T-helper 1 cell treated with Interleukin-12 subunit alpha and Interleukin-12 subunit beta and Interleukin-4 antibody, amounts not matched to agents 30 ng/mL and 1 ng/mL, for 36 hours (primary cell): ENCODE data around the gene CAMK1. TPM values are rescaled to one million over a fixed set of nuclear protein-coding genes. Genes with fewer than 3 reads are reported as not detected.
"Not testable (repeated sequence)": the region's sequence is repeated elsewhere in the genome, so short reads cannot be mapped to it uniquely, and the experiment has no call there.

ENCODE experiments used
- intact Hi-C: fragments of 100-400 bp; cut with micrococcal nuclease; formaldehyde crosslinking; loops from one replicate; pipeline ENCODE4 v1.15.1; 2024
- total RNA-seq: library from RNA; stranded (reverse); gene quantifications from 2 replicates; pipeline ENCODE4 v1.2.3, GENCODE V29; 2022

Gene CAMK1
- total RNA-seq, 1 donor from 2014 or later, result 22.6 TPM

- intact Hi-C loops, result no loop called here
These were observed 7.9 kb upstream of the CAMK1 start for GRCh38 chr3:9777694-9778021.

- intact Hi-C loops, result no loop called here
These were observed 7.3 kb upstream of the CAMK1 start for GRCh38 chr3:9776896-9777693.

- intact Hi-C loops, result not testable (repeated sequence)
These were observed 1.3 kb upstream of the CAMK1 start for GRCh38 chr3:9771007-9771406.

GRCh38 chr3:9770276-9770812 is 597 bp upstream of the CAMK1 start:
- intact Hi-C loops, result loop anchor here (1.0 kb wide), 2 partner anchors 9 to 22 kb away; partner anchors contain the start of gene TADA3

GRCh38 chr3:9769012-9769411 is 735 bp downstream of the CAMK1 start:
- intact Hi-C loops, result loop anchor here (1.0 kb wide), 1 partner anchor 19 kb away; no protein-coding TSS in a partner anchor

GRCh38 chr3:9768141-9768775 is 1.5 kb downstream of the CAMK1 start:
- intact Hi-C loops, result no loop called here

GRCh38 chr3:9767418-9767817 is 2.3 kb downstream of the CAMK1 start:
- intact Hi-C loops, result no loop called here

GRCh38 chr3:9765865-9766264 is 3.9 kb downstream of the CAMK1 start:
- intact Hi-C loops, result no loop called here

GRCh38 chr3:9762871-9763270 is 6.9 kb downstream of the CAMK1 start:
- intact Hi-C loops, result no loop called here

GRCh38 chr3:9761919-9762318 is 7.8 kb downstream of the CAMK1 start:
- intact Hi-C loops, result no loop called here

- intact Hi-C loops, result no loop called here
These were observed 8.8 kb downstream of the CAMK1 start for GRCh38 chr3:9760779-9761505.

- intact Hi-C loops, result no loop called here
These were observed 12.3 kb downstream of the CAMK1 start for GRCh38 chr3:9757427-9757826.

GRCh38 chr3:9754678-9755077 is 15.1 kb downstream of the CAMK1 start:
- intact Hi-C loops, result loop anchor here (5.0 kb wide), 2 partner anchors 258 to 568 kb away; partner anchors contain the start of gene SEC13

GRCh38 chr3:9750556-9751411 is 19.0 kb downstream of the CAMK1 start:
- intact Hi-C loops, result loop anchor here (1.0 to 5.0 kb wide), 13 partner anchors 19 to 572 kb away; partner anchors contain the start of genes BRK1, BRPF1, CAMK1 and CRELD1

GRCh38 chr3:9749645-9750555 is 19.8 kb downstream of the CAMK1 start, which contains the start of gene OGG1:
OGG1 (plus strand) TSS chr3:9749952; CDS start chr3:9750287, 335 bp downstream.
- intact Hi-C loops, result loop anchor here (1.0 to 5.0 kb wide), 17 partner anchors 19 to 787 kb away; partner anchors contain the start of genes BRK1, BRPF1, CAMK1 and CRELD1

GRCh38 chr3:9749296-9749644 is 20.5 kb downstream of the CAMK1 start:
- intact Hi-C loops, result loop anchor here (1.0 kb wide), 4 partner anchors 60 to 786 kb away; partner anchors contain the start of genes JAGN1 and RAD18

GRCh38 chr3:9748031-9748430 is 21.7 kb downstream of the CAMK1 start:
- intact Hi-C loops, result no loop called here

- intact Hi-C loops, result no loop called here
These were observed 22.5 kb downstream of the CAMK1 start for GRCh38 chr3:9747267-9747666.

- intact Hi-C loops, result no loop called here
These were observed 23.4 kb downstream of the CAMK1 start for GRCh38 chr3:9746330-9746729.
